ENCODE measurements around the gene UBR4.

GRCh38 chr1:19087737-19088594 is 122.1 kb downstream of the UBR4 start:
- TF ChIP-seq, protein P1, sequence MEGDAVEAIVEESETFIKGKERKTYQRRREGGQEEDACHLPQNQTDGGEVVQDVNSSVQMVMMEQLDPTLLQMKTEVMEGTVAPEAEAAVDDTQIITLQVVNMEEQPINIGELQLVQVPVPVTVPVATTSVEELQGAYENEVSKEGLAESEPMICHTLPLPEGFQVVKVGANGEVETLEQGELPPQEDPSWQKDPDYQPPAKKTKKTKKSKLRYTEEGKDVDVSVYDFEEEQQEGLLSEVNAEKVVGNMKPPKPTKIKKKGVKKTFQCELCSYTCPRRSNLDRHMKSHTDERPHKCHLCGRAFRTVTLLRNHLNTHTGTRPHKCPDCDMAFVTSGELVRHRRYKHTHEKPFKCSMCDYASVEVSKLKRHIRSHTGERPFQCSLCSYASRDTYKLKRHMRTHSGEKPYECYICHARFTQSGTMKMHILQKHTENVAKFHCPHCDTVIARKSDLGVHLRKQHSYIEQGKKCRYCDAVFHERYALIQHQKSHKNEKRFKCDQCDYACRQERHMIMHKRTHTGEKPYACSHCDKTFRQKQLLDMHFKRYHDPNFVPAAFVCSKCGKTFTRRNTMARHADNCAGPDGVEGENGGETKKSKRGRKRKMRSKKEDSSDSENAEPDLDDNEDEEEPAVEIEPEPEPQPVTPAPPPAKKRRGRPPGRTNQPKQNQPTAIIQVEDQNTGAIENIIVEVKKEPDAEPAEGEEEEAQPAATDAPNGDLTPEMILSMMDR (IDR thresholded peaks at IDR 0.05): no peak
- no peak for TF ChIP-seq TAF1 (IDR thresholded peaks at IDR 0.05; ENCODE audit: borderline replicate concordance, low read depth, low read length)
- TF ChIP-seq RXRA (IDR thresholded peaks at IDR 0.05; ENCODE audit: borderline replicate concordance, low read depth): no peak
- no peak for TF ChIP-seq SIN3A (IDR thresholded peaks at IDR 0.05; ENCODE audit: borderline replicate concordance, low read depth, low read length)
- TF ChIP-seq REST (IDR thresholded peaks at IDR 0.05; ENCODE audit: low read depth, low read length): no peak
- TF ChIP-seq POLR2AphosphoS5 (IDR thresholded peaks at IDR 0.05; ENCODE audit: low read depth, low read length): no peak
- no peak for TF ChIP-seq TEAD4 (IDR thresholded peaks at IDR 0.05; ENCODE audit: borderline replicate concordance, insufficient read depth)
- no peak for TF ChIP-seq NFIC (IDR thresholded peaks at IDR 0.05; ENCODE audit: borderline replicate concordance)
